ENCODE data around the gene ARID1B.

The ARID1B gene

DNA sequence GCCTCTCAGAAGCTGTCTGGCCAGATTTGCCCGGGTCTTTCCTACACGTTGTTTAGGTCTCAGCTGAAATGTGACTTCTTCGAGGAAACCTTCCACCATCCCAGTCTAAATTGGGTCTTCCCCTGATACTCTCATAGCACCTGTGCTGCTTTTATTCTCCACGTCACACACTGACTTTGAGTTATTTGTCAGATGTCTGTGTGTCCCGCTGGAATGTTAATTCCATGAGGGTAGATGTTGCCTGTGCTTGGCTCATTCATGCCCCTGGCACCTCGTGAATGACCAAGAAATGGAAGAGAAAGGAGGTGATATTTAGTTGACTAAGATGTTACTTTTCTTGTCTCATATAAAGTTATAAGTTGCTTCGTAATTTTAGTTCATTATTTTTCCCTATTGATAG lies 348.4 kb downstream of the ARID1B start:
- in situ Hi-C loops (cut with HindIII; ENCODE audit: low sequenced_read_pairs), result no loop called here
- no peak overlapping the region for H3K4me3 ChIP-seq (ENCODE audit: low read depth, low read length)
- no peak for DNase-seq (ENCODE audit: low read depth, low spot score)
- TF ChIP-seq, protein P1, sequence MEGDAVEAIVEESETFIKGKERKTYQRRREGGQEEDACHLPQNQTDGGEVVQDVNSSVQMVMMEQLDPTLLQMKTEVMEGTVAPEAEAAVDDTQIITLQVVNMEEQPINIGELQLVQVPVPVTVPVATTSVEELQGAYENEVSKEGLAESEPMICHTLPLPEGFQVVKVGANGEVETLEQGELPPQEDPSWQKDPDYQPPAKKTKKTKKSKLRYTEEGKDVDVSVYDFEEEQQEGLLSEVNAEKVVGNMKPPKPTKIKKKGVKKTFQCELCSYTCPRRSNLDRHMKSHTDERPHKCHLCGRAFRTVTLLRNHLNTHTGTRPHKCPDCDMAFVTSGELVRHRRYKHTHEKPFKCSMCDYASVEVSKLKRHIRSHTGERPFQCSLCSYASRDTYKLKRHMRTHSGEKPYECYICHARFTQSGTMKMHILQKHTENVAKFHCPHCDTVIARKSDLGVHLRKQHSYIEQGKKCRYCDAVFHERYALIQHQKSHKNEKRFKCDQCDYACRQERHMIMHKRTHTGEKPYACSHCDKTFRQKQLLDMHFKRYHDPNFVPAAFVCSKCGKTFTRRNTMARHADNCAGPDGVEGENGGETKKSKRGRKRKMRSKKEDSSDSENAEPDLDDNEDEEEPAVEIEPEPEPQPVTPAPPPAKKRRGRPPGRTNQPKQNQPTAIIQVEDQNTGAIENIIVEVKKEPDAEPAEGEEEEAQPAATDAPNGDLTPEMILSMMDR (IDR thresholded peaks at IDR 0.05; ENCODE audit: low read depth, low read length), result no peak

DNA sequence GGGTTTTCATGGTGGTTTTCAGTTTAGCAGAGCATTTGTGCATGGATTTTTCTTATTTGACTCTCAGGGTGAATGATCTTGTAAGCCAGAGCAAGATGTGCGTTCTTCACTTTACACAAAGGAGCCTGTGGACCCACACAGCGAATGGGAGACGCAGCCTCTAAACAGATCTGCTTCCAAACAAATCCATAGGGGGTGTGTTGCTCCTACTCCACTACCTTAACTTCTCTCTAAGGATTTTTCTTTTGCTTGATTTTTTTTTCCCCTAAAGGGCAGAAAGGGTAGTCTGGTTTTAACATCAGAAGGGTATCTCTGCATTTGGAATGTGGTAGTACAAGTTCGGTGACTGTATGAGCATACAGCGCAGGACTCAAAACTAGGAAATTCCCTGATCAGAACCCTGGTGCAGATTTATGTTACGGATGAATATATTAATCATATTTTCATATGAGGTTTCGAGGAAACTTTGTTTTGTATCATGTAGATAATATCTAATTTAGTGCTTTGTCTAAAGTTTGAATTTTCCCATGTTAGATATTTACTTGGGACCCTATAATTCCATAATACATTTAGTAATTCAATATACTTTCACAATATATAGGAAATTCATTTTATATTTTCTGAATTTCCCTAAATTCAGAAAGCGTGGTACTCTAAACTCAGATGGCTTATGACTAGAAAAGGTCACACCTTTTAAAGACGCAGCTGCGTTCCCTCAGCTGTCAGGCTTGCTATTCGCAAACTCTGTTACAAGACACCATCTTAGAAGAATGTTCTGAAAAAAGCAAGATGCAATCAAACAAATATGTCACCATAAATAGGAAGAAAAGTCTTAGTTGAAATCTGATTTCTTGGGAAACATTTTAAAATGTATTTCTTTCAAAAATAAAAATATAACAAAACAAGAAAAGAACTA lies 349.3 kb downstream of the ARID1B start:
- no peak overlapping the region for H3K4me3 ChIP-seq (ENCODE audit: low read depth, low read length)
- TF ChIP-seq, protein P1 (IDR thresholded peaks at IDR 0.05; ENCODE audit: low read depth, low read length), result no peak
- no peak for DNase-seq (ENCODE audit: low read depth, low spot score)
- in situ Hi-C loops (cut with HindIII; ENCODE audit: low sequenced_read_pairs), result no loop called here

DNA sequence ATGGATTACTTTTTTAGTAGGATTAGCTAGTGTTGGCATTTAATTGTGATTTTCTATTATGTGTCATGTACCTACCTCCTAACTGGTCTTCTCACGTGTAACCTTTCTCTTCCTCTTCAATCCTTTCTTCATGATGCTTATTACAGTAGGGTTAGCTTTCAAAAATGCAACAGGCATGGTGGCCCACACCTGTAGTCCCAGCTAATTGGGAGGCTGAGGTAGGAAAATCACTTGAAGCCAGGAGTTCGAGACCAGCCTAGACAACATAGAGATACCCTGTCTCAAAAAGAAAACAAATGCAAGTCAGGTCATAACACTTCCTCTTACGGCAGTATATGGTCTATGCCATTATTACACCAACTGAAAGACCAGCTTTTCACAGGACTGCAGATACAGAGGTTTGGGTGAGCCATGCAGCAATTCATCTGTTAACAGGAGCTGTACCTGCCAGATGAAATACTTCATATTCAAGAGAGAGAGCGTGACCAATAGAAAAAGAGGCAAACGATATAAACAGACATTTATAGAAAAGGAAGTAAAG lies 351.1 kb downstream of the ARID1B start:
- TF ChIP-seq, protein P1 (IDR thresholded peaks at IDR 0.05; ENCODE audit: low read depth, low read length), result no peak
- no peak overlapping the region for H3K4me3 ChIP-seq (ENCODE audit: low read depth, low read length)
- in situ Hi-C loops (cut with HindIII; ENCODE audit: low sequenced_read_pairs), result no loop called here
- no peak for DNase-seq (ENCODE audit: low read depth, low spot score)

DNA sequence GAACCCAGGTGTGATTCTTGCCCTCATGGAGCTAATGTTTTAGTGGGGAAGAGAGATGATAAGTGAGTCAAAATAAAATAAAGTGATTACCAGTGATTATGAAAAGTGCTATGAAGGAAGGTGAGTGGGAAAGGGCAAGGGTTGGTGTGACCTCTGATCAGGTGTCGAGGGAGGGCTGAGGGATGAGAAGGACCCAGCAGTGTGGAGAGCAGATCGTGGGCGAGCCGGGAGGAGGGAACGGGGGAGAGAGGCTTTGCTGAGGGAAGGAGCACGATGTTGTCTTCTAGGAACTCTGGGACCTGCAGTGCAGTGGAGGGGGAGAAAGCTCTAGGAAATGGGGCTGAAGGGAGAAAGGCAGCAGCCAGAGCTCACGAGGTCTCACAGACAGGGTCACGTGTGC lies 354.1 kb downstream of the ARID1B start:
- in situ Hi-C loops (cut with HindIII; ENCODE audit: low sequenced_read_pairs), result no loop called here
- TF ChIP-seq, protein P1 (IDR thresholded peaks at IDR 0.05; ENCODE audit: low read depth, low read length), result no peak
- DNase-seq (ENCODE audit: low read depth, low spot score), result no peak
- H3K4me3 ChIP-seq (ENCODE audit: low read depth, low read length), result no peak overlapping the region

DNA sequence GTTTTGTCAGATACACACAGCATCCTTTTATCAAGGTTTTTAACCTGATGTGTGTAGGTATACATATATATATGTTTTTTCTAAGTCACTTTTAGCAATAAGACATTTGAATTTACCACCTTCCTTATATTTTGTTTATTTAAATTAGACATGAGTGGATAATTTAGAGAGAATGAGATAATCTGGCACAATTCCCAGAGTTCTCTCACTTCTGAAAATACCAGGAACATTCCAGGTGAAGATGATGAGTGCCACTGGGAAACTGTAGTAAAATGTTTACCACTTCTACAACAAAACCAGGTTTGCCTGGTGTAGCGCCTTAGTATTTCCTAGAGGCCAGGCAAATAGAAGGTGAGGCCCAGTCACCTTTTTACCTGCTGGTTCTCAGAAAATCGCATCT lies 356.7 kb downstream of the ARID1B start:
- TF ChIP-seq, protein P1 (IDR thresholded peaks at IDR 0.05; ENCODE audit: low read depth, low read length), result no peak
- in situ Hi-C loops (cut with HindIII; ENCODE audit: low sequenced_read_pairs), result no loop called here
- no peak for DNase-seq (ENCODE audit: low read depth, low spot score)
- H3K4me3 ChIP-seq (ENCODE audit: low read depth, low read length), result no peak overlapping the region

DNA sequence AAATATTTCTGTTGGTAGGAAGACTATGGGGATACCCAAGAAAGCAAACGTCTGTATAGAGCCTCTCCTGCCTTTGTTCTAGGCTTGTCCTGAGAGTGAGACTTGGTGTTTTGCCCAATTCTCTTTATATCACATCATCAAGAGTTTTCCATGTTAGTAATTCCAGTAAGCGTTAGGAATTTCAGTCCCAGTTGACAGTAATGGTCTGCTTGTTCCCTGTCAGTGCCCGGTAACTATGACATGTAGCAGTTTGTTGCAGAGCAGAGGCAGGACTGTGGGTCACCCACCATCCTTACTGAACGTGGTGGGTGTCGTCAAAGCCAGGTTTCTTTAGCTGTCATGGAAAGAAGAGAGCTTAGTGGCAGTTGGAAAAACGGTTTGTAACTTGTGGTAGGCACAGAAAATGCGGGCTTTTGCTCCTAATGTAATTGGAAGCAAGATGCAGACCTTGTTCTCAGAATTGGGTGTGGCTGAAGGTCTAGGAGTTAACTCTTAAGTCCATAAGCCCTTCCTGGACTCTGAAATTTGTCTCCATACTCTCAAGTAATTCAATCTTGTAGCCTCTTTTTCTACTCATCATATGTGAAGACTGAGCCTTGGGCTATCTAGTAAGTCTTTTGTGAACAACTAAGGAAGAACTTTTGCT lies 357.3 kb downstream of the ARID1B start:
- H3K4me3 ChIP-seq (ENCODE audit: low read depth, low read length), result no peak overlapping the region
- no peak for DNase-seq (ENCODE audit: low read depth, low spot score)
- in situ Hi-C loops (cut with HindIII; ENCODE audit: low sequenced_read_pairs), result no loop called here
- TF ChIP-seq, protein P1 (IDR thresholded peaks at IDR 0.05; ENCODE audit: low read depth, low read length), result no peak
